HL-60 (cell line): ENCODE data around the gene CACNA1G.

Experiments
- DNase-seq, 2 experiments: peaks; one replicate each; pipeline ENCODE4 v3.0.0-alpha.2; 2010 to 2020; ENCODE audit warnings: low read depth in 1 of 2, low spot score in 1 of 2
- H3K27ac ChIP-seq: fragments of 250-450 bp; sonication (Bioruptor Pico); replicated peaks from 2 replicates; pipeline ENCODE4 v1.5.1; 2020; ENCODE audit warnings: mild to moderate bottlenecking, moderate library complexity
- H3K27me3 ChIP-seq: fragments of 250-450 bp; sonication (Bioruptor Pico); 2 replicates; pipeline ENCODE4 v1.5.1; 2021; ENCODE audit warnings: mild to moderate bottlenecking, moderate library complexity; ENCODE audit not compliant: insufficient read depth, poor library complexity, severe bottlenecking
- H3K4me3 ChIP-seq: replicated peaks from 2 replicates; pipeline ENCODE4 v1.5.1; 2011; ENCODE audit warnings: mild to moderate bottlenecking, control low read depth, low read length; ENCODE audit not compliant: insufficient read depth
- GABPA ChIP-seq: IDR thresholded peaks from 2 replicates; pipeline ENCODE4 v1.6.1; 2012; ENCODE audit warnings: low read depth
- POLR2AphosphoS5 ChIP-seq: IDR thresholded peaks from 2 replicates; pipeline ENCODE4 v1.6.1; 2012; ENCODE audit warnings: low read depth
- SPI1 ChIP-seq: IDR thresholded peaks from 2 replicates; pipeline ENCODE4 v1.6.1; 2012; ENCODE audit warnings: low read depth, mild to moderate bottlenecking, borderline replicate concordance
- TF ChIP-seq, protein P1 (sequence below): IDR thresholded peaks from 2 replicates; pipeline ENCODE4 v1.6.1; 2012; ENCODE audit warnings: low read depth; ENCODE audit not compliant: insufficient replicate concordance
- TF ChIP-seq, protein P2 (sequence below): IDR thresholded peaks from one replicate; pipeline ENCODE4 v1.5.1; 2011; ENCODE audit warnings: low read length, control low read depth, inconsistent platforms; ENCODE audit not compliant: insufficient read depth

CACNA1G gene

DNA sequence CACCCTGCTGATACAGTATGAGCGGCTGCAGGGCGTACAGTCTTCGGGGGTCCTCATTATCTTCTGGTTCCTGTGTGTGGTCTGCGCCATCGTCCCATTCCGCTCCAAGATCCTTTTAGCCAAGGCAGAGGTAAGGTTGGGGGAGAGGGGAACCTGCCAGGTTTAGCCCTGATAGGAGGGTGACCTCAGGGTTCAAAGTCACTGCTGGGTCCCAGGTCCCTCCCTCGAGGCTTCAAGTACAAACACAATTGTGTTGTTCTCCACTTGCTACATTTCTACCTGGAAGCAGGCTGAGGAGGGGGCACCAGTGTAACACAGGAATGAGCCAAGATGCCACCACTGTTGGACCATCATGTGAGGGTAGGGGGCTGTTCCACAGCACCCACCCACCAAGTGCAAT is 96.5 kb downstream of the CACNA1G start:
- Histone ChIP-seq H3K27me3 (no peaks in the 10 kb centered on the region), H3K4me3 (no peak overlapping the region), H3K27ac (no peak overlapping the region)
- TF ChIP-seq SPI1, result no peak
- TF ChIP-seq, protein P1, sequence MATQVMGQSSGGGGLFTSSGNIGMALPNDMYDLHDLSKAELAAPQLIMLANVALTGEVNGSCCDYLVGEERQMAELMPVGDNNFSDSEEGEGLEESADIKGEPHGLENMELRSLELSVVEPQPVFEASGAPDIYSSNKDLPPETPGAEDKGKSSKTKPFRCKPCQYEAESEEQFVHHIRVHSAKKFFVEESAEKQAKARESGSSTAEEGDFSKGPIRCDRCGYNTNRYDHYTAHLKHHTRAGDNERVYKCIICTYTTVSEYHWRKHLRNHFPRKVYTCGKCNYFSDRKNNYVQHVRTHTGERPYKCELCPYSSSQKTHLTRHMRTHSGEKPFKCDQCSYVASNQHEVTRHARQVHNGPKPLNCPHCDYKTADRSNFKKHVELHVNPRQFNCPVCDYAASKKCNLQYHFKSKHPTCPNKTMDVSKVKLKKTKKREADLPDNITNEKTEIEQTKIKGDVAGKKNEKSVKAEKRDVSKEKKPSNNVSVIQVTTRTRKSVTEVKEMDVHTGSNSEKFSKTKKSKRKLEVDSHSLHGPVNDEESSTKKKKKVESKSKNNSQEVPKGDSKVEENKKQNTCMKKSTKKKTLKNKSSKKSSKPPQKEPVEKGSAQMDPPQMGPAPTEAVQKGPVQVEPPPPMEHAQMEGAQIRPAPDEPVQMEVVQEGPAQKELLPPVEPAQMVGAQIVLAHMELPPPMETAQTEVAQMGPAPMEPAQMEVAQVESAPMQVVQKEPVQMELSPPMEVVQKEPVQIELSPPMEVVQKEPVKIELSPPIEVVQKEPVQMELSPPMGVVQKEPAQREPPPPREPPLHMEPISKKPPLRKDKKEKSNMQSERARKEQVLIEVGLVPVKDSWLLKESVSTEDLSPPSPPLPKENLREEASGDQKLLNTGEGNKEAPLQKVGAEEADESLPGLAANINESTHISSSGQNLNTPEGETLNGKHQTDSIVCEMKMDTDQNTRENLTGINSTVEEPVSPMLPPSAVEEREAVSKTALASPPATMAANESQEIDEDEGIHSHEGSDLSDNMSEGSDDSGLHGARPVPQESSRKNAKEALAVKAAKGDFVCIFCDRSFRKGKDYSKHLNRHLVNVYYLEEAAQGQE, result no peak
- no peak for DNase-seq

DNA sequence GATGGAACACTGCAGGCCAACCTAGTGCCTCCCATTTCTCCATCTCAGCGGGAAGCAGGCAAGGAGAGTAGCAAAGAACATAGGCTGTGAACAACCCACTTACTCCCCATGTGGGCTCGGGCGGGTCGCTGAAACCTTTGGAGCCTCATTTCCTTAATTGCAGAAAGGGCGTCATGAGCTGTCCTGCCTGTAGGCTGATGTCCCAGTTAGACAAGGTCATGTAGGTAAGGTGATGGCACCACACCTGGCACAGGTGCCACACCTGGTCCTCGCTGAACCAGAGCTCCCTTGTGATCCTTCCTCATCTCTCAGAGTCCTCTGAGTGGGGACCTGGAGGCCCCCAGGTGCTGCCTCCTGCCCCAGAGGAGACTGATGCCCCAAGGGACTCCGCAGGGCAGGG is 97.1 kb downstream of the CACNA1G start:
- H3K27ac ChIP-seq, result no peak overlapping the region
- TF ChIP-seq, protein P1, result no peak
- TF ChIP-seq, protein P2, sequence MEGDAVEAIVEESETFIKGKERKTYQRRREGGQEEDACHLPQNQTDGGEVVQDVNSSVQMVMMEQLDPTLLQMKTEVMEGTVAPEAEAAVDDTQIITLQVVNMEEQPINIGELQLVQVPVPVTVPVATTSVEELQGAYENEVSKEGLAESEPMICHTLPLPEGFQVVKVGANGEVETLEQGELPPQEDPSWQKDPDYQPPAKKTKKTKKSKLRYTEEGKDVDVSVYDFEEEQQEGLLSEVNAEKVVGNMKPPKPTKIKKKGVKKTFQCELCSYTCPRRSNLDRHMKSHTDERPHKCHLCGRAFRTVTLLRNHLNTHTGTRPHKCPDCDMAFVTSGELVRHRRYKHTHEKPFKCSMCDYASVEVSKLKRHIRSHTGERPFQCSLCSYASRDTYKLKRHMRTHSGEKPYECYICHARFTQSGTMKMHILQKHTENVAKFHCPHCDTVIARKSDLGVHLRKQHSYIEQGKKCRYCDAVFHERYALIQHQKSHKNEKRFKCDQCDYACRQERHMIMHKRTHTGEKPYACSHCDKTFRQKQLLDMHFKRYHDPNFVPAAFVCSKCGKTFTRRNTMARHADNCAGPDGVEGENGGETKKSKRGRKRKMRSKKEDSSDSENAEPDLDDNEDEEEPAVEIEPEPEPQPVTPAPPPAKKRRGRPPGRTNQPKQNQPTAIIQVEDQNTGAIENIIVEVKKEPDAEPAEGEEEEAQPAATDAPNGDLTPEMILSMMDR, result no peak
- no peak for TF ChIP-seq GABPA
- no peak for TF ChIP-seq SPI1
- TF ChIP-seq POLR2AphosphoS5, result no peak
- no peak for DNase-seq
- no peaks in the 10 kb centered on the region for H3K27me3 ChIP-seq
- H3K4me3 ChIP-seq, result no peak overlapping the region

DNA sequence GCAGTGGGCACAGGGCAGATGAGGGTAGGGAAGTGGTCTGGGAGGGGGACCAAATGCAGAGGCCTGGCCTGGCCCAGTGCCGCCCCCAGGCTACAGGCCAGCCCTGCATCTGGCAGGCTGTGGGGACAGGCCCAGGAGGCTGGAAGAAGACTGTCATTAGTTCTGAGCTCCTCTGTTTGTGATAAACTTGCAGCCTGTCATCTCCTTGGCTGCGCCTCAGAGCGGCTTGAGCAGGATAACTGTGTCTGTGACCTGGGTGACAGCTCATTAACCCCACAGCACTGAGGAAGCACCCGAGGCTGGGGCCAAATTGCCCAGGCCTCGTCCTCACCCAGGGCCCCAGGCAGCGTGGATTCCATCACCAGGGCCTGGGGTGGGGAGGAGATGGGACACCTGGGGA is 98.1 kb downstream of the CACNA1G start:
- Histone ChIP-seq H3K27ac (no peak overlapping the region), H3K4me3 (no peak overlapping the region), H3K27me3 (no peaks in the 10 kb centered on the region)
- DNase-seq, result no peak
- TF ChIP-seq, protein P1, result no peak

DNA sequence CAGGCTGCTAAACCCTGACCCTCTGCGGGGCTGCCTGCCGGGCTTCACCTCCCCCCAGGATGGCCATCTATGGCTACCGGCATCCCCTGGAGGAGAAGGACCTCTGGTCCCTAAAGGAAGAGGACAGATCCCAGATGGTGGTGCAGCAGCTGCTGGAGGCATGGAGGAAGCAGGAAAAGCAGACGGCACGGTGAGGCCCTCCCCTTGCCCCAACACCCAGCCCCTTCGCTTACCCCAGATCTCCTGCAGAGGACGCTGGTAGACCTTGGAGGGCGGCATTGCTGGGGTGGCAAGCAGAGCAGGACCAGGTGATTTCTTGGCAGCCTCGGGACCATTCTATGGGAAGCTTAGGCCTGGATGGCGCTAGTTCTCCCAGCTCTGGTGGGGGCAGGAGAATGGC is 98.7 kb downstream of the CACNA1G start:
- Histone ChIP-seq H3K4me3 (no peak overlapping the region), H3K27ac (no peak overlapping the region), H3K27me3 (no peaks in the 10 kb centered on the region)
- no peak for DNase-seq
- TF ChIP-seq, protein P1, result no peak
- TF ChIP-seq GABPA, result no peak
- TF ChIP-seq, protein P2, result no peak
- no peak for TF ChIP-seq POLR2AphosphoS5
- no peak for TF ChIP-seq SPI1
